WTC11 (cell line): ENCODE data around the gene RPL34. TPM values are rescaled to one million over a fixed set of nuclear protein-coding genes. Genes with fewer than 3 reads are reported as not detected.

Source experiments
- ATAC-seq: fragments of 200-7000 bp; cut with Tn5 transposase; 2 replicates; pipeline ENCODE4 v1.10.0; 2021; ENCODE audit warnings: mild to moderate bottlenecking, moderate library complexity
- CTCF ChIA-PET: fragments of 300-600 bp; sonication (Branson Sonifier 250); formaldehyde crosslinking; loops from one replicate; lab custom pipeline; 2021; ENCODE audit warnings: antibody characterized with exemption; lab: Charles Lee
- POLR2A ChIA-PET: fragments of 350-600 bp; sonication (Branson Sonifier 250); formaldehyde crosslinking; loops from one replicate; lab custom pipeline; 2021; ENCODE audit warnings: antibody characterized with exemption; lab: Charles Lee
- DNase-seq: peaks from one replicate; pipeline ENCODE4 v3.0.0; 2021; ENCODE audit warnings: low spot score
- H3K27ac Mint-ChIP-seq: 2 replicates; pipeline ENCODE4 v1.8.0; 2021; ENCODE audit warnings: mixed read lengths
- H3K27me3 Mint-ChIP-seq: 2 replicates; pipeline ENCODE4 v1.8.0; 2021; ENCODE audit warnings: low read depth, mild to moderate bottlenecking, moderate library complexity, mixed read lengths
- H3K36me3 Mint-ChIP-seq: 2 replicates; pipeline ENCODE4 v1.8.0; 2021; ENCODE audit warnings: mixed read lengths
- H3K4me1 Mint-ChIP-seq: 2 replicates; pipeline ENCODE4 v1.8.0; 2022; ENCODE audit warnings: mixed read lengths
- H3K4me3 Mint-ChIP-seq: 2 replicates; pipeline ENCODE4 v1.8.0; 2021; ENCODE audit warnings: mild to moderate bottlenecking, moderate library complexity, mixed read lengths
- H3K9me3 Mint-ChIP-seq: 2 replicates; pipeline ENCODE4 v1.8.0; 2021; ENCODE audit warnings: mixed read lengths
- AFF4 ChIP-seq: sonication (generic); formaldehyde crosslinking; IDR thresholded peaks from 2 replicates; pipeline ENCODE4 v1.8.1; 2023; ENCODE audit warnings: mild to moderate bottlenecking, missing genetic modification reagents, borderline replicate concordance
- ATF6 ChIP-seq: sonication (generic); formaldehyde crosslinking; IDR thresholded peaks from 2 replicates; pipeline ENCODE4 v1.8.1; 2023; ENCODE audit warnings: mild to moderate bottlenecking, missing genetic modification reagents
- CBFB ChIP-seq: sonication (generic); formaldehyde crosslinking; IDR thresholded peaks from 2 replicates; pipeline ENCODE4 v1.8.1; 2022; ENCODE audit warnings: mild to moderate bottlenecking, low read depth, missing genetic modification reagents
- ESRRA ChIP-seq: sonication (generic); formaldehyde crosslinking; IDR thresholded peaks from 2 replicates; pipeline ENCODE4 v1.8.1; 2022; ENCODE audit warnings: mild to moderate bottlenecking, missing genetic modification reagents, borderline replicate concordance
- ETV6 ChIP-seq: sonication (generic); formaldehyde crosslinking; IDR thresholded peaks from 2 replicates; pipeline ENCODE4 v1.8.1; 2022; ENCODE audit warnings: mild to moderate bottlenecking, missing genetic modification reagents
- FOXP1 ChIP-seq: sonication (generic); formaldehyde crosslinking; IDR thresholded peaks from 2 replicates; pipeline ENCODE4 v1.8.0; 2022; ENCODE audit warnings: missing genetic modification reagents, mild to moderate bottlenecking, moderate library complexity, borderline replicate concordance
- IRF2 ChIP-seq: sonication (generic); formaldehyde crosslinking; IDR thresholded peaks from 2 replicates; pipeline ENCODE4 v1.8.0; 2022; ENCODE audit warnings: low read depth, missing genetic modification reagents, borderline replicate concordance
- RORB ChIP-seq: fragments of 250-450 bp; sonication (Bioruptor Pico); IDR thresholded peaks from 2 replicates; pipeline ENCODE4 v1.9.0; 2021; ENCODE audit warnings: mild to moderate bottlenecking
- STAT6 ChIP-seq: sonication (generic); formaldehyde crosslinking; conservative IDR thresholded peaks from 2 replicates; pipeline ENCODE4 v1.8.1; 2023; ENCODE audit warnings: mild to moderate bottlenecking, low read depth, missing genetic modification reagents, moderate library complexity
- ZBTB21 ChIP-seq: sonication (generic); formaldehyde crosslinking; IDR thresholded peaks from 2 replicates; pipeline ENCODE4 v1.8.1; 2023; ENCODE audit warnings: mild to moderate bottlenecking, missing genetic modification reagents, borderline replicate concordance
- ZNF671 ChIP-seq: fragments of 250-450 bp; sonication (Bioruptor Pico); IDR thresholded peaks from 2 replicates; pipeline ENCODE4 v1.8.0; 2021; ENCODE audit warnings: mild to moderate bottlenecking
- ZSCAN18 ChIP-seq: fragments of 250-450 bp; sonication (Bioruptor Pico); IDR thresholded peaks from 2 replicates; pipeline ENCODE4 v2.1.2; 2022; ENCODE audit warnings: mild to moderate bottlenecking, moderate library complexity
- total RNA-seq: library from RNA; stranded (reverse); gene quantifications from 3 replicates; pipeline ENCODE4 v1.2.3, GENCODE V29; 2021
- TF ChIP-seq, protein P1 (sequence below): sonication (generic); formaldehyde crosslinking; IDR thresholded peaks from 2 replicates; pipeline ENCODE4 v1.8.0; 2022; ENCODE audit warnings: missing genetic modification reagents
- TF ChIP-seq, protein P2 (sequence below): fragments of 250-450 bp; sonication (Bioruptor Pico); conservative IDR thresholded peaks from 2 replicates; pipeline ENCODE4 v1.9.0; 2021; ENCODE audit warnings: mild to moderate bottlenecking

RPL34 gene
- total RNA-seq, 1 experiment from 2014 or later: 1,253 TPM

GRCh38 chr4:108590776-108591175, 29.6 kb upstream of the RPL34 start:
- peaks cover 4% of the 10 kb centered on the region; the same call in 1 of the 2 replicates for H3K36me3 Mint-ChIP-seq
- H3K27ac Mint-ChIP-seq: no peak overlapping the region
- H3K27me3 Mint-ChIP-seq: peaks cover 88% of the 10 kb centered on the region
- no peak overlapping the region for H3K4me3 Mint-ChIP-seq
- H3K9me3 Mint-ChIP-seq: 0 out of 2 replicates have a peak, but pooled peaks cover 4% of the 10 kb centered on the region
- POLR2A ChIA-PET: no interaction called here
- TF ChIP-seq STAT6 (no peak), ZSCAN18 (no peak), FOXP1 (CRISPR knock-in tag) (no peak), RORB (CRISPR knock-in tag) (no peak), CBFB (CRISPR knock-in tag) (no peak), ZBTB21 (CRISPR knock-in tag) (no peak), ZNF671 (CRISPR knock-in tag) (no peak), ETV6 (CRISPR knock-in tag) (no peak), IRF2 (CRISPR knock-in tag) (no peak), ESRRA (CRISPR knock-in tag) (no peak), ATF6 (CRISPR knock-in tag) (no peak), AFF4 (CRISPR knock-in tag) (no peak)
- TF ChIP-seq, protein P1, sequence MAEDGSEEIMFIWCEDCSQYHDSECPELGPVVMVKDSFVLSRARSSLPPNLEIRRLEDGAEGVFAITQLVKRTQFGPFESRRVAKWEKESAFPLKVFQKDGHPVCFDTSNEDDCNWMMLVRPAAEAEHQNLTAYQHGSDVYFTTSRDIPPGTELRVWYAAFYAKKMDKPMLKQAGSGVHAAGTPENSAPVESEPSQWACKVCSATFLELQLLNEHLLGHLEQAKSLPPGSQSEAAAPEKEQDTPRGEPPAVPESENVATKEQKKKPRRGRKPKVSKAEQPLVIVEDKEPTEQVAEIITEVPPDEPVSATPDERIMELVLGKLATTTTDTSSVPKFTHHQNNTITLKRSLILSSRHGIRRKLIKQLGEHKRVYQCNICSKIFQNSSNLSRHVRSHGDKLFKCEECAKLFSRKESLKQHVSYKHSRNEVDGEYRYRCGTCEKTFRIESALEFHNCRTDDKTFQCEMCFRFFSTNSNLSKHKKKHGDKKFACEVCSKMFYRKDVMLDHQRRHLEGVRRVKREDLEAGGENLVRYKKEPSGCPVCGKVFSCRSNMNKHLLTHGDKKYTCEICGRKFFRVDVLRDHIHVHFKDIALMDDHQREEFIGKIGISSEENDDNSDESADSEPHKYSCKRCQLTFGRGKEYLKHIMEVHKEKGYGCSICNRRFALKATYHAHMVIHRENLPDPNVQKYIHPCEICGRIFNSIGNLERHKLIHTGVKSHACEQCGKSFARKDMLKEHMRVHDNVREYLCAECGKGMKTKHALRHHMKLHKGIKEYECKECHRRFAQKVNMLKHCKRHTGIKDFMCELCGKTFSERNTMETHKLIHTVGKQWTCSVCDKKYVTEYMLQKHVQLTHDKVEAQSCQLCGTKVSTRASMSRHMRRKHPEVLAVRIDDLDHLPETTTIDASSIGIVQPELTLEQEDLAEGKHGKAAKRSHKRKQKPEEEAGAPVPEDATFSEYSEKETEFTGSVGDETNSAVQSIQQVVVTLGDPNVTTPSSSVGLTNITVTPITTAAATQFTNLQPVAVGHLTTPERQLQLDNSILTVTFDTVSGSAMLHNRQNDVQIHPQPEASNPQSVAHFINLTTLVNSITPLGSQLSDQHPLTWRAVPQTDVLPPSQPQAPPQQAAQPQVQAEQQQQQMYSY (CRISPR knock-in tag): no peak
- TF ChIP-seq, protein P2, sequence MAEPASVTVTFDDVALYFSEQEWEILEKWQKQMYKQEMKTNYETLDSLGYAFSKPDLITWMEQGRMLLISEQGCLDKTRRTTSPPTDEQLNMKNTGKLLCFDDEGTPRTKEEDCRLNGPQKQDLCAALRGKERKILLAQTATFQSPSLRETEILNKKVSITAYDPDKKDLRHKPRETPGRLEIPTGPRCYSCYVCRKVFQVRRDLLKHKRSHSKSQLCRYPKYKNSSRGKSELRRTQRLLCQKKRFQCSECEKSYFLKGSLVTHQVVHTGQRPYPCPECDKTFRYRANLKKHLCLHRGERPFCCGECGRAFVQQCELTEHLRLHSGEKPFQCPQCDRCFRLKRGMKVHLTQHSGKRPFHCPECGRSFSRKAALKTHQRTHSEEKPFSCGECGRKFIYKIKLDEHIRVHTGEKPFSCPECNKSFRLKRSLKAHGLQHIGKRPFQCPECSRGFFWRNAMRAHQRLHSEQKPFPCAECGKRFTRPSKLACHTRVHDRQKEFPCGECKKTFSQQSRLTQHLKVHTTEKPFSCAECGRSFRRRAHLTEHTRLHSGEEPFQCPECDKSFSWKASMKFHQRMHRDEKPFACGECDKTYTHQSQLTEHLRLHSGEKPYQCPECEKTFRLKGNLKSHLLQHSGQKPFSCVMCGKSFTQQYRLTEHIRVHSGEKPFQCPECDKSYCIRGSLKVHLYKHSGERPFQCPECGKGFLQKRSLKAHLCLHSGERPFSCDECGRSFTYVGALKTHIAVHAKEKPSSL (CRISPR knock-in tag): no peak
- ATAC-seq (no peak), DNase-seq (no peak)
- H3K4me1 Mint-ChIP-seq: peaks cover 7% of the 10 kb centered on the region
- CTCF ChIA-PET: no interaction called here
